Glutamatergic neuron (in vitro differentiated cells): ENCODE data around the gene ARPC2. TPM values are rescaled to one million over a fixed set of nuclear protein-coding genes. Genes with fewer than 3 reads are reported as not detected.

Experiments
- DNase-seq: peaks from one replicate; pipeline ENCODE4 v3.0.0; 2022
- H3K27ac Mint-ChIP-seq: one replicate; pipeline ENCODE4 v1.8.0; 2020; ENCODE audit warnings: mild to moderate bottlenecking, mixed read lengths, inconsistent platforms; ENCODE audit not compliant: unreplicated experiment
- H3K27me3 Mint-ChIP-seq: one replicate; pipeline ENCODE4 v1.8.0; 2020; ENCODE audit warnings: mild to moderate bottlenecking, moderate library complexity, mixed read lengths, inconsistent platforms; ENCODE audit not compliant: unreplicated experiment
- H3K36me3 Mint-ChIP-seq: one replicate; pipeline ENCODE4 v1.8.0; 2020; ENCODE audit warnings: mild to moderate bottlenecking, mixed read lengths, inconsistent platforms; ENCODE audit not compliant: unreplicated experiment
- H3K4me1 Mint-ChIP-seq: one replicate; pipeline ENCODE4 v1.8.0; 2020; ENCODE audit warnings: mild to moderate bottlenecking, low read depth, mixed read lengths, inconsistent platforms; ENCODE audit not compliant: unreplicated experiment
- H3K4me3 Mint-ChIP-seq: one replicate; pipeline ENCODE4 v1.8.0; 2020; ENCODE audit warnings: mild to moderate bottlenecking, mixed read lengths, inconsistent platforms; ENCODE audit not compliant: unreplicated experiment
- H3K9me3 Mint-ChIP-seq: one replicate; pipeline ENCODE4 v1.8.0; 2020; ENCODE audit warnings: mild to moderate bottlenecking, moderate library complexity, mixed read lengths, inconsistent platforms; ENCODE audit not compliant: unreplicated experiment
- CTCF ChIP-seq: fragments of 200-600 bp; sonication (generic); IDR thresholded peaks from one replicate; pipeline ENCODE4 v1.5.0; 2021; ENCODE audit not compliant: partially characterized antibody, unreplicated experiment
- total RNA-seq: library from RNA; stranded (reverse); fragmentation: NEBNext Ultra II Directional; extraction: Animal tissue kit (Norgen Biotek cat#: 25700); gene quantifications from one replicate; pipeline ENCODE4 v1.2.1, GENCODE V29; 2021; ENCODE audit not compliant: unreplicated experiment

Gene ARPC2
- total RNA-seq, 1 donor from 2014 or later: 207 TPM

GRCh38 chr2:218280260-218280870 lies 63.4 kb downstream of the ARPC2 start:
- H3K4me3 Mint-ChIP-seq: no peak overlapping the region
- DNase-seq: no peak
- H3K36me3 Mint-ChIP-seq: no peaks in the 10 kb centered on the region
- H3K9me3 Mint-ChIP-seq: peaks cover 2% of the 10 kb centered on the region
- no peak overlapping the region for H3K27ac Mint-ChIP-seq
- peaks cover 16% of the 10 kb centered on the region for H3K4me1 Mint-ChIP-seq
- TF ChIP-seq CTCF: no peak
- H3K27me3 Mint-ChIP-seq: peaks cover 6% of the 10 kb centered on the region

- H3K4me1 Mint-ChIP-seq: peaks cover 11% of the 10 kb centered on the region
- no peak for TF ChIP-seq CTCF
- no peak for DNase-seq
- H3K4me3 Mint-ChIP-seq: peak overlapping the region; percentile 30
- no peak overlapping the region for H3K27ac Mint-ChIP-seq
- peaks cover 2% of the 10 kb centered on the region for H3K9me3 Mint-ChIP-seq
- peaks cover 6% of the 10 kb centered on the region for H3K27me3 Mint-ChIP-seq
- H3K36me3 Mint-ChIP-seq: no peaks in the 10 kb centered on the region
Observed at GRCh38 chr2:218281449-218281848, 64.5 kb downstream of the ARPC2 start.

- Mint-ChIP-seq H3K27ac (no peak overlapping the region), H3K4me1 (peaks cover 15% of the 10 kb centered on the region), H3K9me3 (peaks cover 2% of the 10 kb centered on the region), H3K36me3 (no peaks in the 10 kb centered on the region), H3K27me3 (peaks cover 5% of the 10 kb centered on the region), H3K4me3 (no peak overlapping the region)
- no peak for DNase-seq
- no peak for TF ChIP-seq CTCF
Observed at GRCh38 chr2:218282173-218282991, 65.4 kb downstream of the ARPC2 start.

GRCh38 chr2:218284106-218284811 lies 67.3 kb downstream of the ARPC2 start:
- Mint-ChIP-seq H3K27ac (no peak overlapping the region), H3K9me3 (peaks cover 2% of the 10 kb centered on the region), H3K27me3 (peaks cover 3% of the 10 kb centered on the region), H3K4me1 (peaks cover 15% of the 10 kb centered on the region), H3K36me3 (no peaks in the 10 kb centered on the region), H3K4me3 (no peak overlapping the region)
- no peak for TF ChIP-seq CTCF
- no peak for DNase-seq
